D721Med (cell line): Measurements from ENCODE around the gene ENO3.

ENCODE experiments used
- DNase-seq: peaks from one replicate; pipeline ENCODE4 v3.0.0; 2011; ENCODE audit warnings: low spot score; ENCODE audit not compliant: insufficient read length
- FAIRE-seq: peaks from 2 replicates; lab custom pipeline; 2011; peaks lifted over from hg19 to GRCh38; lab: Jason Lieb, UNC
- CTCF ChIP-seq: IDR thresholded peaks from 2 replicates; pipeline ENCODE4 v1.5.1; 2012; ENCODE audit warnings: mild to moderate bottlenecking, control low read depth; ENCODE audit not compliant: insufficient read depth; ENCODE audit errors: missing control alignments

The ENO3 gene

GRCh38 chr17:4938688-4939545, 12.0 kb upstream of the ENO3 start:
- DNase-seq (no peak), FAIRE-seq (no peak)
- TF ChIP-seq CTCF = no peak

GRCh38 chr17:4939546-4939795, 11.4 kb upstream of the ENO3 start:
- FAIRE-seq = no peak
- no peak for TF ChIP-seq CTCF
- no peak for DNase-seq

DNA sequence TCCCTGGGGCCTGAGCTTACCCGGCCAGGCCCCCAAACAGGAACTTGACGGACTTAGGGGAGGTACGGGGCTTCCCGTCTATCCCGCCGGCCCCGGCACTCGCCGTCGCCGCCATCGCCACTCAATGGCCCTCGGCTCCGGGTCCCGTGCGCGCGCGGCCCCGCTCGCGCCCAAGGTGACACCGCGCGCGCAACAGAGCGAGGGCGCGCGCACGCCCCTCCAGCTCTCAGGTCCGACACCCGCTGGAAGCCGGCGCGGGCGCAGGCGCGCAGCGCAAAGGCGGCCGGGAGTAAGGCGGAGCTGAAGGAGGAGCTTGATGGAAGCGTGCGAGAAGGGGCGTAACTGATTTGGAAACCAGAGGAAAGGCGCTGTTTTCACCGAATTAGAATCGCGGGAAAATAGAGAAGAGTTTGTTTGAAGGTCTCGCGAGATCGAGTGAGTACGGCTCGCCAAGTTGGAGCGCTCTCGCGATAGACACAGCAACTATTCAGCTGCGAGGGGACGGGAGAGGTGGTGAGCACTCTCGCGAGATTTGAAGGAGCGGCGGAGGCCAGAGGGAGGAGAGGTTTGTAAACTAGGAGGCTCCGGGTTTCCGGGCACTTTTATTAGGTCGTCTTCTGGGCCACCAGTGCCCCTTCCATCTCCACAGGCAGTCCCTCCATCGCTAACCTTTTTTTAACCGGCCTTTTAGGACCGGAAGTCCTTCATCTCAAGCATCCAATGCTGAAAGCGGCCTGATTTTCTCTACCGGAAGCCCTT, 10.9 kb upstream of the ENO3 start, which contains the start of the genes RNF167 and SLC25A11:
Gene RNF167, plus strand, starts transcription at position 473 of the 759 bp plus-strand sequence. CDS start 642 bp downstream, outside the sequence.
Gene SLC25A11, minus strand, starts transcription at position 251 of the 759 bp plus-strand sequence. Its CDS starts 136 bp downstream, at position 115.
- DNase-seq (peak; percentile 95), FAIRE-seq (no peak)
- TF ChIP-seq CTCF = no peak

DNA sequence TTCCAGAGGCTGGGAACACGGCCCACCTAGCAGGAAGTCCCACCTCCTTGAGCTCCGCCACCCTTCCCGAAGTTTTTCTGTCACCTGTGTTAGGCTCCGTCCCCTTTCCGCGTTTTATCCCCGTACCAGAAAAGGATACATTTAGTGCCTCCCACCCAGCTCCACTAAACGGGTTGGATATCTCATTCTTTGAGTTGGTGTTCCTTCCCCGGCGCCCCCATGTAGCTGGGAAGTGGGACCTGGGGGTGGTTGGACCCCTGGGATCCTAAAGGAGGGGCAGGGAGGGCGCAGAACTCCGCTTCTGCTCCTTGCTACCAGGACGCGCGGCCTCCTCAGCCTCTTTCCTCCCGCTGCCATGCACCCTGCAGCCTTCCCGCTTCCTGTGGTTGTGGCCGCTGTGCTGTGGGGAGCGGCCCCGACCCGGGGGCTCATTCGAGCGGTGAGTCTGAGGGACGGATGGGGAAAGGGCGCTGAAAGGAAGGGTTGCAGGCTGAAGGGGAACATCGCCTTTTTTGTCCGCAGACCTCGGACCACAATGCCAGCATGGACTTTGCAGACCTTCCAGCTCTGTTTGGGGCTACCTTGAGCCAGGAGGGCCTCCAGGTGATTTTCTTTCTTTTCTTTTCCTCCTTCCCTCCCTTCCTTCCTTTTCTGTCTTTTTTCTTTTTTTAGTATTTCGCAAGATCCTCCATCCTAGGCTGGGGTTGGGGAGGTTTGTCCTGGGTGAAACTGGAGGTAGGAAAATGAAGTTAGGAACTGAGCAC, 10.2 kb upstream of the ENO3 start:
- peak; percentile 80 for DNase-seq
- no peak for TF ChIP-seq CTCF
- no peak for FAIRE-seq

DNA sequence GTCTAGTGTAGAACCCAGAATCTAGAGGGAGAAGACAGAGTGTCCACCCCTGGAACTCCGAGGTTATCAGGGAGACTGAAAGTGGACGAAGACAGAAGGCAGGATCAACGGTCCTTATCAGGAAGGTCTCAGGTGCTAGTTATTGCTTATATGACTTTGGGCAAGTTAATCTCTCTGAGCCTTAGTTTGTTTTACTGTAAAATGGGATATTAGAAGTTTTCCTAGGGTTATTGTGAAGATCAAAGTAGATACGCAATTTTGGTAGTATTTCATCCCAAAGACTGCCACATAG, 9.7 kb upstream of the ENO3 start:
- FAIRE-seq = no peak
- TF ChIP-seq CTCF = no peak
- DNase-seq = no peak

- FAIRE-seq = no peak
- TF ChIP-seq CTCF = no peak
- DNase-seq = no peak
Measured at GRCh38 chr17:4942760-4943508, 8.0 kb upstream of the ENO3 start.
